ENCODE measurements around the gene RNF220. TPM values are rescaled to one million over a fixed set of nuclear protein-coding genes. Genes with fewer than 3 reads are reported as not detected.

Gene RNF220
- total and polyA plus RNA-seq, 12 donors: 41.8 to 82.5 (median 58.0) TPM

- no peak for DNase-seq
These were observed 2.6 kb downstream of the RNF220 start for GRCh38 chr1:44407430-44408211.

GRCh38 chr1:44408212-44408582 is 3.1 kb downstream of the RNF220 start:
- DNase-seq: no peak
- Histone ChIP-seq H3K27me3 (peaks cover 28 to 100% (median 96%) of the 10 kb centered on the region in 7 donors), H3K27ac (no peak overlapping the region), H3K4me3 (peak overlapping the region in 5 of 10 donors; percentile 30 to 67 (median 58)), H3K4me1 (peaks cover 7 to 48% (median 40%) of the 10 kb centered on the region in 9 donors), H3K36me3 (no peaks in the 10 kb centered on the region), H3K9me3 (no peaks in the 10 kb centered on the region)
- TF ChIP-seq CTCF (IDR thresholded peaks at IDR 0.05): no peak
- 16 to 17% methylated on average over 19 of the region's 19 CpGs for WGBS, 2 donors
- ATAC-seq: no peak
- intact Hi-C loops (cut with DNase I): loop anchor here in 3 of 10 donors (5.0 kb wide), 2 partner anchors 89 to 94 kb away; no protein-coding TSS in a partner anchor

More at GRCh38 chr1:44407430-44408211, 2.6 kb downstream of the RNF220 start:
- Histone ChIP-seq H3K4me1 (peaks cover 7 to 48% (median 40%) of the 10 kb centered on the region in 9 donors), H3K27me3 (peaks cover 28 to 100% (median 96%) of the 10 kb centered on the region in 7 donors), H3K36me3 (no peaks in the 10 kb centered on the region), H3K27ac (no peak overlapping the region), H3K4me3 (peak overlapping the region in 9 of 10 donors; percentile 40 to 67 (median 53)), H3K9me3 (no peaks in the 10 kb centered on the region)
- intact Hi-C loops (cut with DNase I): loop anchor here in 3 of 10 donors (5.0 kb wide), 2 partner anchors 90 to 95 kb away; no protein-coding TSS in a partner anchor
- no peak for TF ChIP-seq CTCF (IDR thresholded peaks at IDR 0.05)
- WGBS, 2 donors: 3% methylated on average over 85 of the region's 85 CpGs
- no peak for ATAC-seq

- peak overlapping the region in 5 of 10 donors; percentile 6 to 61 (median 53) for H3K4me3 ChIP-seq
- H3K4me1 ChIP-seq: peaks cover 7 to 48% (median 40%) of the 10 kb centered on the region in 9 donors
- no peak for ATAC-seq
- no peaks in the 10 kb centered on the region for H3K9me3 ChIP-seq
- H3K27ac ChIP-seq: no peak overlapping the region
- no peaks in the 10 kb centered on the region for H3K36me3 ChIP-seq
- TF ChIP-seq CTCF (IDR thresholded peaks at IDR 0.05): no peak
- H3K27me3 ChIP-seq: peaks cover 28 to 100% (median 96%) of the 10 kb centered on the region in 7 donors
- 12 to 13% methylated on average over 37 of the region's 37 CpGs for WGBS, 2 donors
- intact Hi-C loops (cut with DNase I): loop anchor here in 3 of 10 donors (5.0 kb wide), 2 partner anchors 88 to 93 kb away; no protein-coding TSS in a partner anchor
- DNase-seq: no peak
These were observed 3.9 kb downstream of the RNF220 start for GRCh38 chr1:44408632-44409602.

- WGBS, 2 donors: 50 to 52% methylated on average over 4 of the region's 4 CpGs
- Histone ChIP-seq H3K27me3 (peaks cover 28 to 100% (median 96%) of the 10 kb centered on the region in 7 donors), H3K9me3 (no peaks in the 10 kb centered on the region), H3K27ac (no peak overlapping the region), H3K4me1 (peaks cover 7 to 45% (median 37%) of the 10 kb centered on the region in 9 donors), H3K36me3 (no peaks in the 10 kb centered on the region), H3K4me3 (no peak overlapping the region)
- ATAC-seq (no peak), DNase-seq (no peak)
- intact Hi-C loops (cut with DNase I): loop anchor here in 4 of 10 donors (5.0 to 10.0 kb wide), 3 partner anchors 85 to 93 kb away; no protein-coding TSS in a partner anchor
- no peak for TF ChIP-seq CTCF (IDR thresholded peaks at IDR 0.05)
These were observed 4.7 kb downstream of the RNF220 start for GRCh38 chr1:44409757-44410156.

Measured in heart right ventricle (tissue), 16 donors.